NOMO-1 (cell line): ENCODE data around the gene PTHLH.
A peak's percentile ranks its signal among the peaks of the same experiment; 100 is the strongest.

Experiments used
- DNase-seq, 2 experiments: peaks; one replicate each; lab custom pipeline; 2025; ENCODE audit not compliant: unreplicated experiment in 2 of 2; lab: John Stamatoyannopoulos, UW

PTHLH gene

GRCh38 chr12:27972721-27973120 lies at the start of gene PTHLH:
TSS of gene PTHLH (minus strand) at chr12:27972733. CDS start at chr12:27969494, 3,239 bp downstream.
- DNase-seq, result no peak

- no peak for DNase-seq
Observed at GRCh38 chr12:28021704-28022103, 49.2 kb upstream of the PTHLH start.

GRCh38 chr12:28017873-28018255 lies 45.3 kb upstream of the PTHLH start:
- DNase-seq, result no peak

- no peak for DNase-seq
Observed at GRCh38 chr12:28017126-28017872, 44.8 kb upstream of the PTHLH start.

- DNase-seq, result no peak
Observed at GRCh38 chr12:28015165-28015564, 42.6 kb upstream of the PTHLH start.

- DNase-seq, result no peak
Observed at GRCh38 chr12:28014196-28014595, 41.7 kb upstream of the PTHLH start.

- no peak for DNase-seq
Observed at GRCh38 chr12:28012333-28012918, 39.9 kb upstream of the PTHLH start.

GRCh38 chr12:28010036-28010435 lies 37.5 kb upstream of the PTHLH start:
- DNase-seq, result no peak

GRCh38 chr12:27999970-28000369 lies 27.4 kb upstream of the PTHLH start:
- no peak for DNase-seq

GRCh38 chr12:27999521-27999920 lies 27.0 kb upstream of the PTHLH start:
- DNase-seq, result peak; percentile 8 to 32

GRCh38 chr12:27998658-27999057 lies 26.1 kb upstream of the PTHLH start:
- no peak for DNase-seq

- no peak for DNase-seq
Observed at GRCh38 chr12:27998170-27998569, 25.6 kb upstream of the PTHLH start.

GRCh38 chr12:27996761-27997160 lies 24.2 kb upstream of the PTHLH start:
- DNase-seq, result no peak

GRCh38 chr12:27995406-27995805 lies 22.9 kb upstream of the PTHLH start:
- no peak for DNase-seq

GRCh38 chr12:27988594-27989233 lies 16.2 kb upstream of the PTHLH start:
- no peak for DNase-seq

GRCh38 chr12:27987331-27987730 lies 14.8 kb upstream of the PTHLH start:
- no peak for DNase-seq

GRCh38 chr12:27984275-27984674 lies 11.7 kb upstream of the PTHLH start:
- no peak for DNase-seq

- no peak for DNase-seq
Observed at GRCh38 chr12:27982951-27983350, 10.4 kb upstream of the PTHLH start.

- no peak for DNase-seq
Observed at GRCh38 chr12:27982385-27982784, 9.9 kb upstream of the PTHLH start.

- no peak for DNase-seq
Observed at GRCh38 chr12:27981874-27982273, 9.3 kb upstream of the PTHLH start.

- DNase-seq, result no peak
Observed at GRCh38 chr12:27979145-27979544, 6.6 kb upstream of the PTHLH start.
